ENCODE data around the gene DNAJC5. TPM values are rescaled to one million over a fixed set of nuclear protein-coding genes. Genes with fewer than 3 reads are reported as not detected.
A peak's percentile ranks its signal among the peaks of the same experiment; 100 is the strongest.

DNAJC5 gene
- total and polyA plus RNA-seq, 10 donors = 12.7 to 83.1 (median 58.6) TPM

GRCh38 chr20:63951398-63952209, 56.7 kb downstream of the DNAJC5 start:
- peak; percentile 76 for DNase-seq
- Histone ChIP-seq H3K27ac (peak overlapping the region in 6 of 8 donors; percentile 33 to 90 (median 82)), H3K4me1 (peaks cover 65 to 96% (median 91%) of the 10 kb centered on the region in 6 donors), H3K9me3 (no peaks in the 10 kb centered on the region), H3K36me3 (peaks cover 0 to 27% (median 0%) of the 10 kb centered on the region in 6 donors), H3K4me3 (no peak overlapping the region), H3K27me3 (replicated peaks in 1 of 7) (no peaks in the 10 kb centered on the region)
- 55 to 86% (median 65%) methylated on average over 8 to 17 of the region's 17 CpGs for WGBS, 5 donors
- TF ChIP-seq POLR2AphosphoS5 (IDR thresholded peaks at IDR 0.05) (no peak), POLR2A (IDR thresholded peaks at IDR 0.05) (no peak), CTCF (IDR thresholded peaks at IDR 0.05 in 8 of 11, conservative IDR thresholded peaks at IDR 0.05 in 3 of 11) (no peak)
- intact Hi-C loops (cut with DNase I; ENCODE audit: low total_unique reads) = no loop called here

GRCh38 chr20:63952210-63952535, 57.2 kb downstream of the DNAJC5 start:
- peak; percentile 79 for DNase-seq

GRCh38 chr20:63952769-63953168, 57.8 kb downstream of the DNAJC5 start:
- H3K27ac ChIP-seq = peak overlapping the region in 3 of 8 donors; percentile 51 to 90 (median 84)
- intact Hi-C loops (cut with DNase I; ENCODE audit: low total_unique reads) = no loop called here

More at GRCh38 chr20:63952210-63952535, 57.2 kb downstream of the DNAJC5 start:
- Histone ChIP-seq H3K4me3 (no peak overlapping the region), H3K27me3 (replicated peaks in 1 of 7) (no peaks in the 10 kb centered on the region), H3K9me3 (no peaks in the 10 kb centered on the region), H3K27ac (peak overlapping the region in 5 of 8 donors; percentile 38 to 90 (median 83)), H3K36me3 (peaks cover 0 to 25% (median 0%) of the 10 kb centered on the region in 6 donors), H3K4me1 (peaks cover 68 to 96% (median 91%) of the 10 kb centered on the region in 6 donors)
- WGBS, 5 donors = 59 to 90% (median 74%) methylated on average over 5 to 15 of the region's 15 CpGs
- intact Hi-C loops (cut with DNase I; ENCODE audit: low total_unique reads) = no loop called here
- TF ChIP-seq POLR2AphosphoS5 (IDR thresholded peaks at IDR 0.05) (peak in 2 of 3 donors; percentile 16 to 56), CTCF (IDR thresholded peaks at IDR 0.05 in 8 of 11, conservative IDR thresholded peaks at IDR 0.05 in 3 of 11) (no peak), POLR2A (IDR thresholded peaks at IDR 0.05) (no peak)

More at GRCh38 chr20:63952769-63953168, 57.8 kb downstream of the DNAJC5 start:
- DNase-seq = no peak
- no peaks in the 10 kb centered on the region for H3K27me3 ChIP-seq (replicated peaks in 1 of 7)
- H3K4me3 ChIP-seq = no peak overlapping the region
- 79 to 91% (median 89%) methylated on average over 12 to 14 of the region's 14 CpGs for WGBS, 5 donors
- H3K9me3 ChIP-seq = no peaks in the 10 kb centered on the region
- peaks cover 0 to 25% (median 0%) of the 10 kb centered on the region in 6 donors for H3K36me3 ChIP-seq
- H3K4me1 ChIP-seq = peaks cover 67 to 96% (median 91%) of the 10 kb centered on the region in 6 donors
- no peak for TF ChIP-seq POLR2A (IDR thresholded peaks at IDR 0.05)
- TF ChIP-seq POLR2AphosphoS5 (IDR thresholded peaks at IDR 0.05) = no peak
- no peak for TF ChIP-seq CTCF (IDR thresholded peaks at IDR 0.05 in 8 of 11, conservative IDR thresholded peaks at IDR 0.05 in 3 of 11)
